ENCODE measurements around the gene PTPN4. TPM values are rescaled to one million over a fixed set of nuclear protein-coding genes. Genes with fewer than 3 reads are reported as not detected.

Gene PTPN4
- total RNA-seq, 2 experiments from 2014 or later, result 49.3 to 50.6 TPM

GRCh38 chr2:119821266-119821665, 61.5 kb downstream of the PTPN4 start:
- ChIA-PET POLR2A (interaction anchor here (0.5 to 1.7 kb wide), 5 partner anchors 19 to 297 kb away, joined by 3 to 7 read pairs (median 3); no protein-coding TSS in a partner anchor), CTCF (ENCODE audit: unreplicated experiment) (no interaction called here)
- 0 out of 2 replicates have a peak, but pooled peaks cover 3% of the 10 kb centered on the region for H3K79me2 ChIP-seq (ENCODE audit: insufficient read depth, low read depth, low read length)
- H3K4me1 ChIP-seq (ENCODE audit: insufficient read depth, low read length, poor library complexity, severe bottlenecking), result no peaks in the 10 kb centered on the region
- peaks cover 6% of the 10 kb centered on the region; the same call in 1 of the 2 replicates for H3K36me3 ChIP-seq (ENCODE audit: insufficient read depth, low read length)
- TF ChIP-seq EZH2phosphoT487 (IDR thresholded peaks at IDR 0.05; ENCODE audit: borderline replicate concordance, low read depth, low read length) (no peak), CTCF (conservative IDR thresholded peaks at IDR 0.05; ENCODE audit: low read length) (no peak)
- H4K20me1 ChIP-seq (ENCODE audit: insufficient read depth, low read length), result peaks cover 6% of the 10 kb centered on the region; the same call in 1 of the 2 replicates
- H3K27ac ChIP-seq (ENCODE audit: low read depth, low read length, poor library complexity, severe bottlenecking), result no peak overlapping the region
- H3K9me3 ChIP-seq (ENCODE audit: low read length), result no peaks in the 10 kb centered on the region; the same call in 1 of the 2 replicates
- no TSS peak for BruUV-seq (replicated peaks)
- no peak overlapping the region for H2AFZ ChIP-seq (ENCODE audit: low read length)
- intact Hi-C loops (cut with micrococcal nuclease; ENCODE audit: unreplicated experiment), result loop anchor here (5.0 kb wide), 1 partner anchor 179 kb away; no protein-coding TSS in a partner anchor
- no peak for DNase-seq (ENCODE audit: low spot score)
- no peak overlapping the region for H3K4me3 ChIP-seq (ENCODE audit: low read depth, low read length, poor library complexity, severe bottlenecking)
- H3K4me2 ChIP-seq (ENCODE audit: low read length), result no peak overlapping the region
- no peaks in the 10 kb centered on the region for H3K9me2 ChIP-seq (ENCODE audit: insufficient read depth, low read length)

- ChIA-PET POLR2A (no interaction called here), CTCF (ENCODE audit: unreplicated experiment) (interaction anchor here (0.6 kb wide), 1 partner anchor 121 kb away, joined by 3 read pairs; no protein-coding TSS in a partner anchor)
- intact Hi-C loops (cut with micrococcal nuclease; ENCODE audit: unreplicated experiment), result loop anchor here (5.0 kb wide), 1 partner anchor 182 kb away; no protein-coding TSS in a partner anchor
- Histone ChIP-seq H3K27ac (ENCODE audit: low read depth, low read length, poor library complexity, severe bottlenecking) (no peak overlapping the region), H3K4me3 (ENCODE audit: low read depth, low read length, poor library complexity, severe bottlenecking) (no peak overlapping the region), H4K20me1 (ENCODE audit: insufficient read depth, low read length) (peaks cover 6% of the 10 kb centered on the region; the same call in 1 of the 2 replicates), H3K9me2 (ENCODE audit: insufficient read depth, low read length) (no peaks in the 10 kb centered on the region), H3K9me3 (ENCODE audit: low read length) (no peaks in the 10 kb centered on the region), H2AFZ (ENCODE audit: low read length) (no peak overlapping the region), H3K4me2 (ENCODE audit: low read length) (no peak overlapping the region), H3K4me1 (ENCODE audit: insufficient read depth, low read length, poor library complexity, severe bottlenecking) (no peaks in the 10 kb centered on the region), H3K79me2 (ENCODE audit: insufficient read depth, low read depth, low read length) (0 out of 2 replicates have a peak, but pooled peaks cover 3% of the 10 kb centered on the region), H3K36me3 (ENCODE audit: insufficient read depth, low read length) (no peaks in the 10 kb centered on the region)
- TF ChIP-seq CTCF (conservative IDR thresholded peaks at IDR 0.05; ENCODE audit: low read length) (peak; percentile 85), EZH2phosphoT487 (IDR thresholded peaks at IDR 0.05; ENCODE audit: borderline replicate concordance, low read depth, low read length) (no peak)
- peak; percentile 48 for DNase-seq (ENCODE audit: low spot score)
- BruUV-seq (replicated peaks), result no TSS peak
These were observed 64.1 kb downstream of the PTPN4 start for GRCh38 chr2:119823734-119824334.

Measured in OCI-LY7 (cell line).